Fibroblast of lung (primary cell): ENCODE measurements around the gene FGFBP3.

Experiments
- CTCF ChIP-seq, 2 donors: IDR thresholded peaks in 1 of 2; conservative IDR thresholded peaks in 1 of 2; 1 replicate in 1 of 2; 2 replicates in 1 of 2; pipeline ENCODE4 v1.5.1; 2011 to 2012; ENCODE audit warnings: low read length in 2 of 2, control low read depth in 1 of 2, inconsistent platforms in 1 of 2, low read depth in 1 of 2, mild to moderate bottlenecking in 1 of 2
- EZH2 ChIP-seq: IDR thresholded peaks from 2 replicates; pipeline ENCODE4 v1.5.1; 2012; ENCODE audit warnings: low read length, control low read depth, mild to moderate bottlenecking; ENCODE audit errors: missing control alignments

DNA sequence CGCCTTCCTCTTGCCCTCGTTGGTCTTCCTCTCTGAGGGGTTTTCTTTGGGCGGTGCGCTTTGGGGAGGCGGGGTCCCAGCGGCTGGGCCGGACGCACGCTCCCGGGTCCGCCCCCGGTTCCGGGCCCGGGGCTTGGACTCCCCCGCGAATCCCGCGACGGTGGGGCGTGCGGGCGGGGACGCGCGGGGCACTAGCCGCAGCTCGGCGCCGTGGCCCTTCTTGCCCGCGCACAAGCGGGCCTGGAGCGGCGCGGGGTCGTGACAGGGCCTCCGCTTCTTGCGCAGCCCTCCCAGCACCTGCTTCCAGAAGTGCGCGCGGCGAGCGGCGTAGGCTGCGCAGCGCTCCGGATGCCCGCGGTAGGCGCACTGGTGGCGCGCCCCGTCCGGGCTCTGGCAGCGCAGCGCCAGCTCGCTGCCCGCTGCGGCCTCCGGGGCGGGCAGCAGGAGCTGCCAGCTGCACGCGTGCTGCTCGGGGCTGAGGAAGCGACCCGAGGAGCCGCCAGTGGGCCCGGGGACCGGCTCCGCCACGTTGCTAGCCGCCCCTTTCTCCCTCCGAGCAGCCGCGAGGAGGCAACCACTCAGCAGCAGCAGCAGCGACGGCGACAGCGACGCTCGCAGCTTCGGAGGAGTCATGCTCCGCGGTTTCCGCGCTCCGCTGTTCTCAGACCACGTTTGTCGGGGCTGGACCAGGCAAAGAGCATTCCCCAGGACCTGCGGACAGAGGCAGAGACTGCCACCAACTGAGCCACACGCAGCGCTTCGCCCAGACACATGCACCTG is 759 bp downstream of the FGFBP3 start:
- TF ChIP-seq CTCF (conservative IDR thresholded peaks at IDR 0.05 in 1 of 2, IDR thresholded peaks at IDR 0.05 in 1 of 2; ENCODE audit: low read depth in 1 of 2, low read length in 2 of 2), result peak; percentile 7 to 48
- no peak for TF ChIP-seq EZH2
